ENCODE results near the gene ACACB. TPM values are rescaled to one million over a fixed set of nuclear protein-coding genes. Genes with fewer than 3 reads are reported as not detected.

Gene ACACB
- total and polyA plus RNA-seq, 2 experiments from 2014 or later = 6.2 to 15.4 TPM

DNA sequence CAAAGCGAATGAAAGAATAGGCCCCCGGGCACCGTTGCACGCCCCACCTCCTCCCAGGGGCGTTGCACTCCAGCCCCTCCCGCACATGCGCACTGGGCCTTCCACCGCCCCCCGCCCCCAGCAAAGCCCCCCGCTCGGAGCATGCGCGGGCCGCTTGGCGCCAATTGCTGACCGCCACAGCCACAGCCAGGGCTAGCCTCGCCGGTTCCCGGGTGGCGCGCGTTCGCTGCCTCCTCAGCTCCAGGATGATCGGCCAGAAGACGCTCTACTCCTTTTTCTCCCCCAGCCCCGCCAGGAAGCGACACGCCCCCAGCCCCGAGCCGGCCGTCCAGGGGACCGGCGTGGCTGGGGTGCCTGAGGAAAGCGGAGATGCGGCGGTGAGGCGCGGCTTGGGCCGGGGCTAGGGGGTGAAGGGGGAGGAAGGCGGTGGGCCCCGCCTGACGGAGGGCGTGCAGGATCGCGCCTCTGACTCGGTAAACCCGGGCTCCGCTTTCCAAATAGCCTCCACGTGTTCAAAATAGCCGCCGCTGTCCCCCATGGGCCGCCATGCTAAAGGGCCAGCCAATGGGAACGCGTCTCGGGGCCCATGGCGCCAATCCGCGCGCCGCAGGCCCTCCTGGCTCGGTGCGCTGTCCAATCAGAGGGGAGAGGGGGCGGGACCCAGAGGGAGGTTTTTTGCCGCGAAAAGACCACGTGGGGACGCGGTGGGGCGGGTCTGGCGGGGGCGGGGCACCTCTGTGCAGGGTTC is 18.8 kb upstream of the ACACB start, which contains the start of gene UNG:
Gene UNG (plus strand): TSS at position 163 of the 748 bp plus-strand sequence. CDS start 83 bp downstream, at position 246.
- Histone ChIP-seq H4K20me1 (replicated peaks; ENCODE audit: insufficient read depth) (peaks cover 30% of the 10 kb centered on the region), H2AFZ (peak within 1 kb of the TSS; percentile 91), H3K4me2 (peak within 1 kb of the TSS; percentile 90), H3K36me3 (ENCODE audit: insufficient read depth) (peaks cover 36% of the 10 kb centered on the region), H3K79me2 (replicated peaks; ENCODE audit: insufficient read depth) (peaks cover 33% of the 10 kb centered on the region), H3K27ac (ENCODE audit: low read depth) (peak within 1 kb of the TSS; percentile 94), H3K27me3 (ENCODE audit: insufficient read depth) (peaks cover 5% of the 10 kb centered on the region), H3K4me1 (ENCODE audit: insufficient read depth) (peaks cover 9% of the 10 kb centered on the region; the same call in 1 of the 2 replicates), H3K4me3 (peak within 1 kb of the TSS; percentile 95), H3F3A (replicated peaks; ENCODE audit: low read depth) (no peaks in the 10 kb centered on the region), H3K9me2 (ENCODE audit: insufficient read depth) (peaks cover 2% of the 10 kb centered on the region; the same call in 1 of the 2 replicates)
- DNase-seq (ENCODE audit: low spot score) (peak; percentile 98), ATAC-seq (peak; percentile 91)
- peak; percentile 77 for TF ChIP-seq POLR2AphosphoS5 (IDR thresholded peaks at IDR 0.05; ENCODE audit: low read depth)
- 0 out of 2 replicates have a peak, but pooled peaks have one; percentile 2 for TF ChIP-seq ETS1 (IDR thresholded peaks at IDR 0.05)
- TF ChIP-seq NANOG (IDR thresholded peaks at IDR 0.05; ENCODE audit: borderline replicate concordance) = no peak
- TF ChIP-seq ZNF462 (CRISPR knock-in tag; IDR thresholded peaks at IDR 0.05) = no peak
- no peak for TF ChIP-seq ZNF114 (CRISPR knock-in tag; IDR thresholded peaks at IDR 0.05)
- Mint-ChIP-seq H3K27ac (peak within 1 kb of the TSS; percentile 97), H3K4me3 (peak within 1 kb of the TSS; percentile 91), H3K27me3 (ENCODE audit: insufficient read depth, low read depth, poor library complexity) (peaks cover 15% of the 10 kb centered on the region), H3K9me3 (no peaks in the 10 kb centered on the region), H3K36me3 (ENCODE audit: low read depth) (peaks cover 49% of the 10 kb centered on the region), H3K4me1 (peaks cover 13% of the 10 kb centered on the region)

Measured in GM23338 (cell line).